ENCODE results near the gene CEP68.

DNA sequence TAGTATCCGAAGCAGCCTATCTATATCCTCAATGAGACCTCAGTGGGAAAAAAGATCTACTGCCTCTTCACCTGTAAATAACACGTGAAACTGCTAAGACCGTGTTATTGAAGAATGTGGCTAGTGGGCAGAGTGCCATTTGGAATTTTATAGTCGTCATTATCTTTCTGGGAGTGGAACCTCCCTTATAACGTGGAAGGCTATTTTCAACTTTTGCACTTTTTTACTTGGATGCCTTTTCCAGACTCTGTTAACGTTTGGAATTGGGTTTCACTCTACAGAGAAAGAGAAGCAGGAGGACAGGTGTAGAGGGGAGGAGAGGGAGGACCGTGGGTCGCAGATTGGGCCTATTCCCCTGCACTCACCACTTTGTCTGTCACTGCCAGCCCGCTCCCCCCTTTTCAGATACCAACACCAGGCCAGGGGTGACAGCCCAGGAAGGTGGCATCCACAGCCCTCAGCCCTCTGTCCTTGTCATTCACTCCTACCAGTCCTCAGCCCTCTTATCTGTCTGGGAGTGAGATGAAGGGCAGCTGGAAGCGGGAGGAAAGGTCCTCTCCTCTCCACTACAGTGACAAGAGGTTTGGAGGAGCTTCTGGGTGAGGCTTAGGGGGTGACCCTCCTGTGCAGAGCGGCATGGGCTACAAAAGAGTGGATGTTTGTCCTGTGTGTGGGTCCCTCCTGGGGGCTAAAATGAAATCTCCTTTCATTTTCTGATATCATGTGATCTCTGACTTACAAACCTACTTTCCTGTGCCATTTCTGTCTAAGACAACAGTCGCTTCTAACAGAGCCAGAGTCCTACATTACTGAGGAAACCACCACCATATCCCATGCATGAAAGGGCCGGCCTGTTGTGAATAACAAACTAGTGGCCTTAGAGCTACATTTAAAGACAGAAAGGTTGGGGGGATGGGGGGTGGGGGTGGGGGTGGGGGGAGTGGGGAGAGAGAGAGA, 23.9 kb upstream of the CEP68 start:
- no peak for TF ChIP-seq TAF1 (IDR thresholded peaks at IDR 0.05; ENCODE audit: low read depth, low read length)
- TF ChIP-seq POLR2A (IDR thresholded peaks at IDR 0.05; ENCODE audit: low read depth, low read length) = no peak
- TF ChIP-seq POLR2AphosphoS5 (IDR thresholded peaks at IDR 0.05; ENCODE audit: low read depth, low read length) = no peak
- TF ChIP-seq PAX5 (IDR thresholded peaks at IDR 0.05; ENCODE audit: insufficient read depth, low read length, severe bottlenecking) = no peak
- no peak for TF ChIP-seq POU2F2 (IDR thresholded peaks at IDR 0.05; ENCODE audit: low read depth, low read length)
- no peak for TF ChIP-seq SPI1 (IDR thresholded peaks at IDR 0.05; ENCODE audit: low read depth, low read length)

All from GM12891 (cell line).